HG03457 (cell line): ENCODE data around the gene KRT84.

Experiments used
- ATAC-seq: cut with Tn5 transposase; IDR thresholded peaks from one replicate; pipeline ENCODE4 v1.9.1; 2021; ENCODE audit warnings: moderate number of reproducible peaks; ENCODE audit not compliant: unreplicated experiment

Gene KRT84

GRCh38 chr12:52389313-52390207, 4.1 kb upstream of the KRT84 start:
- no peak for ATAC-seq

- ATAC-seq, result no peak
Observed at GRCh38 chr12:52387859-52388258, 2.4 kb upstream of the KRT84 start.

DNA sequence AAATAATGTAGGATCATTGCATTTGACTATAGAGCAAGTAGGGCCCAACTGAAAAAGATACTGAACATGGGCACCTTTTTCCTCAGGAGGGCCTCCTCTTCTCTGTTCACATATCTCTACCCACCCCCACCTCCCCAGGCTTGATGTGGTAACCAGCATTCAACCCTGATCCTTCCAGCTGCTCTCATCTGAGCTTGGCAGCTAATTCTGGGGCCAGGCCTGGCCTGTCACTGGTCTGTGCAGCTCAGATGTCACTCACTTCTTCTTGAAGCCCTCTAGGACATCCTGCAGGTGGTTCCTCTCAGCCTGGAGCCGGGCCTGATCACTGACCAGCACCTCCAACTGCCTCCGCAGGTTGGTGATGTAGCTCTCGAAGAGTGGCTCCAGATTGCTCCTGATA, 2.1 kb downstream of the KRT84 start:
- no peak for ATAC-seq

DNA sequence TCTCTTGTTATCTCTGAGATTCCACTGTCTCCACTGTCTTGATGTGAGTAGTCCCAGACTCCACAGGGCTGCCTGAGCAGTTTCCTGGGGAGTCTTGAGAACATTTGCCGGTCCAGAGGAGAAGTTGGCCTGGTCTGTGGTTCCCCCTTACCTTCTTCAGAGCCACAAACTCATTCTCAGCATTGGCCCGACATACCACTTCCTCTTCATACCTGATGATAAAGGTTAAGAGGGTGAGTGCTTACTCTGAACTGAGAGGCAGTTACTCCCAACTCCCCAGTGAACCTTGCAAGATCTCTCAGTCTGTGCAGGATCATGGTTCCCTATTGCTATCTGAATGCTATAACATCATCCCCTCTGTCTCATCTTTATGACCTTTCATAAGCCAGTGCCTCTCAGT, 2.6 kb downstream of the KRT84 start:
- no peak for ATAC-seq

DNA sequence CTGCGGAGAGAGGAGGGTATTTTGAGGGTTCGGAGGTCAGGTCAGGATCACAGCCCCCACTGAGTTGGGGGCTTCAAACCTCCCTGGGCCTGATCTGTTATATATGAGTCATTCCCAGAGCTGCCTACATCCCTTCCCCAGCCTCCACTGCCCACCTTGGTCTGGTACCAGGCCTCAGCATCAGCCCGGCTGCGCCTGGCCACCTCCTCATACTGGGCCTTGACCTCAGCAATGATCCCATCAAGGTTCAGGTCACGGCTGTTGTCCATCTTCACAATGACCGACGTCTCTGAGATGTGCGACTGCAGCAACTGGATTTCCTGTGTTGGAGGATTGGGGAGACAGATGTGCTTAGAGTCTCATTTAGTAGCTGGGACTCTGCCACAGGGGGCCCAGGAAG, 4.2 kb downstream of the KRT84 start:
- ATAC-seq, result no peak

DNA sequence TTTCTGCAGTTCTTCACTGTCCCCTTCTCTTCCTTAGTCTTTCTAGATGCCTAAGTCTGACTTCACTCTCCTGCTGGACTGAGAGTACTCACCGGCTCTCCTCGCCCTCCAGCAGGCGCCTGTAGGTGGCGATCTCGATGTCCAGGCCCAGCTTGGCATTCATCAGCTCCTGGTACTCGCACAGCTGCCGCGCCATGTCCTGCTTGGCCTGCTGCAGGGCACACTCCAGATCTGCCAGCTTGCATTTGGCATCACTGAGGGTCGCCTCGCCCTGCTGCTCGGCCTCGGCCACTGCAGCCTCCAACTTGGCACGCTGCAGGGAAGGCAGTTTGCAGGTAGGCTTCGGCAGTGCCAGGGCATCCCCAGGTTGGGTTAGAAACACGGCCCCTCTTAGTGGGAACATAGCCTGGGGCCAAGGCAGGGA, 5.2 kb downstream of the KRT84 start:
- no peak for ATAC-seq

DNA sequence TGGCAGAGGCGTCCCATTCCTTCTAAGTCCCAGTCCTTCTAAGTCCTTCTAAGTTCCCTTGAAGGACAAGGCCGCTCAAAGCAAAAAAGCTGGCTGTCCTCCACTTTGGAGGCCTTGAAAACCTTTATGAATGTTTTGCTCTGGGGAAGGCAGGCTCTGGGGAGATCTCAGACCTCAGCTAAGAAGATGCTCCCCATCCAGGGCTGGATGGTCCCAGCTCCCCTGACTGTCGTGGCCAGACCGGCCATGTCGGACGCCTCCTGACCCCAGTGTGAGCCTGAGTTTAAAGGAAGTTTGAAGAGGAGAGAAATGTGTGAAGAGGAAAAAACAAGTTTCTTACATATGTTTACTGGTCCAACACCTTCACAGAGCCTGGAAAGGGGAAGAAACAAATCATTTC, 5.9 kb downstream of the KRT84 start:
- ATAC-seq, result no peak

- ATAC-seq, result no peak
Observed at GRCh38 chr12:52378091-52378490, 7.4 kb downstream of the KRT84 start.

DNA sequence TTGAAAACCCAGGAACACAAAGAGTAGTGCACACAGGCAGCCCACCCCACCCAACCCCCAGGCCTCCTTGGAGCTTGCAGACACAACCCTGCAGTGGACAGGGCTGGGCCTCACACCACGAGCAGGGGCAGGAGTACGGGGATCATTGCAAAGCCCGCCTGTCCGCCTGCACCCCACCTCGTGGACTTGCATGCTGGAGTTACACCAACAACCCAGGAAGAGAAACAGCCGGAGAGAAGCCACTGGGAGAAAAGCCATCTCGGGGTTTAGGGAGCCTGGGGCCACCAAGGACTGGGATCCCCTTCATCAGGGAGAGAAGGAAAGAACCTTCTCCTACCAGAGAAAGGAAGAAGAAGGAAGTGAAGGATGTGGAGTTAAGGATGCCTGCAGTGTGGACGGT, 8.2 kb downstream of the KRT84 start:
- no peak for ATAC-seq

- ATAC-seq, result no peak
Observed at GRCh38 chr12:52372216-52373154, 13.0 kb downstream of the KRT84 start.

GRCh38 chr12:52371716-52372115, 13.7 kb downstream of the KRT84 start:
- no peak for ATAC-seq

- no peak for ATAC-seq
Observed at GRCh38 chr12:52370926-52371608, 14.4 kb downstream of the KRT84 start.

GRCh38 chr12:52369809-52370208, 15.6 kb downstream of the KRT84 start:
- no peak for ATAC-seq

DNA sequence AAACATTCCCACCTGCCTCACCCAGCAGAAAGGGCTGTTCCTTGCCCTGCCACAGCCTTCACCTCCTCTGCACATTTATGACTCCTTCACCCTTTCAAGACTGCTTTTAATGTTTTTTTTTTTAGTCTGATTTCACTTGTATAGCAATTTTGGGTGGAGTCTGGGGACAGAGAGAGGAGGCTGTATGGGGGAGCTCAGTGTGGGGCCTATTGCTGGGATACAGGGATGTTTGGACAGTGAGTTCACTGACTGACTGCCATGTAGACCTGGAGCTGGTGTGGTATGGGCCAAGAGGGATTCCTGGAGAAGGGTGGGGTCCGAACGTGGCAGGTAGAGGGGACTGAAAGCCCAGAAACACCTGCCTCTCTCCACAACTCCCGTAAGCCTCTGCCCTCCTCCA, 16.2 kb downstream of the KRT84 start:
- no peak for ATAC-seq

DNA sequence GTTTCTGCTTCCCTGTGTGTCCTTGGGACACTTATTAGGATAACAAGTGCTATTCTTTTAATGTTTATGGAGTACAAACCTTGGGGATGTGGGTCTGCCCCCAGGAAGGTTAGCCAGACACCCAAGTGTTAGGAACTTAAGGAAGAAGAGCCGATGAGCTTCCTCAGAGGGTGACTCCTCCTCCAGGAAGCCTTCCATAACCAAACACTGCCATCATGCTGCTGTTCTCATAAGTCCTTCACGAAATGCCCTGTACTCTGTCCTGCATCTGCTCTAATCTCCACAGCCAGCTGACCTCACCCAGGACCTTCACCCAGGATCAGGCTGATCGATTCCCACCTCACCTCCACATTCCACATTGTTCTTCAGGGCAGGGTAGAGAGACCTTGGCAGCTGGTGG, 16.9 kb downstream of the KRT84 start:
- no peak for ATAC-seq

GRCh38 chr12:52367876-52368275, 17.6 kb downstream of the KRT84 start:
- ATAC-seq, result no peak

DNA sequence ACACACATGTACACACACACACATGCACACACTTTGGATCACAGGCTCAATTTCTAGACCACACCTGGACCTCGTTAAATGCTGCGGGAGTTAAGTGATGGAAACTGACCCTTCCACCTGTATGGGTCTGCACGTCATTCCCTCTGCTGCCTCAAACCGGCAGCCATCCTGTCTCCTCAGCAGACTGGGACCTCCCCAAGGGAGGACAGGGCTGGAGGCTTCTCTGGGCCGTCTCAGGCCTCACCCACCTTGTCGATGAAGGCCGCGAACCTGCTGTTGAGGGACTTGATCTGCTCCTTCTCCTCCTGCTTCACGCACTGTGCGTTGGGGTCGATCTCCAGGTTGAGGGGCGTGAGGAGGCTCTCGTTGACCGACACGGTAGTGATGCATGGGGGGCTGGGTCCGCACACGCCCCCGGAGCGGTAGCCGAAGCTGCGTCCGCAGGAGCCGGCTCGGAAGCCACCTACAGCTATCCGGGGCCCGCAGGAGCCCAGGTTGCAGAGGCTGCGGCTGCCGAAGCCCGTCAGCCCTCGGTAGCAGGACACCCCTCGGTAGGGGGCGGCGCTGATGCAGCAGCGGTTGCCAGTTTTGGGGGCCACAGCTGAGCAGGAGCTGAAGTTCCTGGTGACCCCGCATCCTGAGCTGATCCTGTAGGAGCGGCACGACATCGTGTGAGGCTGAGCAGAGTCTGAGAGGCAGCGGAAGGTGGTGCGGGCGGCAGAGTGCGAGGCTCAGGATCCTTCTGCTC, 18.5 kb downstream of the KRT84 start, which contains the start of gene KRT85:
Gene KRT85, minus strand, starts transcription at position 744 of the 748 bp plus-strand sequence. Its CDS starts 76 bp downstream, at position 668.
- no peak for ATAC-seq

DNA sequence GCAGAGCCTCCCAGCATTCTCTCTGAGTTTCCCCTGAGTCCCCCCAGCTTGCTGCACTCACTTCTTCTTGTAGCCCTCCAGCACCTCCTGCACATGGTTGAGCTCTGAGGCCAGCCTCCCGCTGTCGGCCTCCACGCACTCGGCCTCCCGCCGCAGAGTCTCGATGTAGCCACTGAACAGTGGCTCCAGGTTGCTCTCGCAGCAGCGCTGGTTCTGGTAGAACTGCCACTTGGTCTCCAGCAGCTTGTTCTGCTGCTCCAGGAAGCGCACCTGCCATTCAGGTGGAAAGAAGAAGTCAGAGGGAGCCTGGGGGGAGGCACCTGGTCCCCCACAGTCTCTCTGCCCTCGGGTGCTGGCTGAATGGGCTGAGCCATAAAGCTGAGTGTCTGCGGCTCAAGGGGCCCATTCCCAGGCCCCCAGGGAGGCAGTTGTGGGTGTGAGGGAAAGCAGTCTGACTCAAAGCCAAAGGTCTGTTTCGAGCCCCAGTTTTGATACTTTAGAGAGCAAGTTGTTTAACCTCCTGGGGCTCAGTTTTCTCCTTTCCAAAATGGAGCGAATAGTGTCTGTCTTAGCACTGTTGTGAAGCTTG, 20.5 kb downstream of the KRT84 start:
- ATAC-seq, result no peak

GRCh38 chr12:52364061-52364460, 21.4 kb downstream of the KRT84 start:
- no peak for ATAC-seq

DNA sequence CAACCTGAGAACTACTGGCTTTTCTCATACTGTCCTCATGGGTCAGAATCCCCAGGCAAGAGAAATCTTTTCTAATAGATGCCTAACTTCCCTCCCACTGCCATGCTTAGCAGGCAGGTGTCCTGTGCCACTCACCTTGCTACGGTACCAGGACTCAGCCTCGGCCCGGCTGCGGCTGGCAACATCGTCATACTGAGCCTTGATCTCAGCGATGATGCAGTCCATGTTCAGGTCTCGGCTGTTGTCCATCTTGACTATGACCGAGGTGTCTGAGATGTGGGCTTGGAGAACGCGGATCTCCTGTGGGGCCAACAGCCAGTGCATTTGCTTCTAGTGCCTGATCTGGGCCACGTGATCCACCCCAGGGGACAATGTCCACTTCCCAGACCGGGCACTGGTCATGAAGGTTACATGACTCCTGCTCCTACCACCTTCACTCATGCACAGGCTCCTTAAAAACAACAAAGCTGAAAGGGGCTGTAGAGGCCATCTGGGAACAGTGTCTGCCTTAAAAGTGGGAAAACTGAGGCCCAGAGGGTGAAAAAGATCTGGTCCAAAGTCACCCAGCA, 22.3 kb downstream of the KRT84 start:
- no peak for ATAC-seq
